ENCODE data around the gene RTP2.
A peak's percentile ranks its signal among the peaks of the same experiment; 100 is the strongest.

The RTP2 gene

DNA sequence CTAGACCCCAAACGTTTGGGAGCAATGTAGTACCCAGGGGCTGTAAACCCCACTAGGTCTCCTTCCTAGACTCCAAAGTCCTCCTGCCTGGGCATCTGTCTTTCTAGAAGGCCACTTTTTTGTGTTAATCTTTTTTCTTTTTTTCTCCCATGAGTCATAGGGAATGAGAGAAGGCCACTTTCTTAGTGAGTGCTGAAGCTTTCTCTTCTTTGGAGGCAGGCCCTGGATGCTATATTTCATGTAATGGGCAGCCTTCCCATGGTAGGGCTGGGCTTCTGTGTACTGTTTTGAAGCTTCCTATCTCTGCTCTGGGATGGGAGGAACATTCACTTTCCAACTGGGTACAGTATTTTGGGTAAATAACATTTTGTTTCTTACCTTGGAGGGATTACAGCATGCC is 15.2 kb upstream of the RTP2 start (continued):
- TF ChIP-seq ZNF768 (tag by site-specific recombination; IDR thresholded peaks at IDR 0.05) (no peak), HIC1 (tag by site-specific recombination; IDR thresholded peaks at IDR 0.05) (no peak), ZNF530 (tag by site-specific recombination; IDR thresholded peaks at IDR 0.05; ENCODE audit: low read depth) (no peak), ZNF548 (tag by site-specific recombination; IDR thresholded peaks at IDR 0.05) (no peak), ZNF248 (tag by site-specific recombination; IDR thresholded peaks at IDR 0.05) (no peak)
- TF ChIP-seq, protein P1, sequence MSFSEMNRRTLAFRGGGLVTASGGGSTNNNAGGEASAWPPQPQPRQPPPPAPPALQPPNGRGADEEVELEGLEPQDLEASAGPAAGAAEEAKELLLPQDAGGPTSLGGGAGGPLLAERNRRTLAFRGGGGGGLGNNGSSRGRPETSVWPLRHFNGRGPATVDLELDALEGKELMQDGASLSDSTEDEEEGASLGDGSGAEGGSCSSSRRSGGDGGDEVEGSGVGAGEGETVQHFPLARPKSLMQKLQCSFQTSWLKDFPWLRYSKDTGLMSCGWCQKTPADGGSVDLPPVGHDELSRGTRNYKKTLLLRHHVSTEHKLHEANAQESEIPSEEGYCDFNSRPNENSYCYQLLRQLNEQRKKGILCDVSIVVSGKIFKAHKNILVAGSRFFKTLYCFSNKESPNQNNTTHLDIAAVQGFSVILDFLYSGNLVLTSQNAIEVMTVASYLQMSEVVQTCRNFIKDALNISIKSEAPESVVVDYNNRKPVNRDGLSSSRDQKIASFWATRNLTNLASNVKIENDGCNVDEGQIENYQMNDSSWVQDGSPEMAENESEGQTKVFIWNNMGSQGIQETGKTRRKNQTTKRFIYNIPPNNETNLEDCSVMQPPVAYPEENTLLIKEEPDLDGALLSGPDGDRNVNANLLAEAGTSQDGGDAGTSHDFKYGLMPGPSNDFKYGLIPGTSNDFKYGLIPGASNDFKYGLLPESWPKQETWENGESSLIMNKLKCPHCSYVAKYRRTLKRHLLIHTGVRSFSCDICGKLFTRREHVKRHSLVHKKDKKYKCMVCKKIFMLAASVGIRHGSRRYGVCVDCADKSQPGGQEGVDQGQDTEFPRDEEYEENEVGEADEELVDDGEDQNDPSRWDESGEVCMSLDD (tag by site-specific recombination; IDR thresholded peaks at IDR 0.05) = no peak

GRCh38 chr3:187714404-187714979 is 12.1 kb upstream of the RTP2 start:
- H3K4me3 ChIP-seq (ENCODE audit: low read depth, low read length) = no peak overlapping the region
- TF ChIP-seq ZSCAN30 (tag by site-specific recombination; IDR thresholded peaks at IDR 0.05) (peak; percentile 47; the same call in 1 of the 2 replicates), ZSCAN23 (tag by site-specific recombination; IDR thresholded peaks at IDR 0.05) (no peak), FEZF1 (tag by site-specific recombination; IDR thresholded peaks at IDR 0.05) (peak; percentile 7; the same call in 1 of the 2 replicates), ZBTB1 (tag by site-specific recombination; IDR thresholded peaks at IDR 0.05) (no peak), ZNF660 (tag by site-specific recombination; IDR thresholded peaks at IDR 0.05) (0 out of 2 replicates have a peak, but pooled peaks have one; percentile 46), ZNF133 (tag by site-specific recombination; IDR thresholded peaks at IDR 0.05) (peak; percentile 81), ZNF2 (tag by site-specific recombination; IDR thresholded peaks at IDR 0.05) (peak; percentile 83), ZBTB48 (tag by site-specific recombination; IDR thresholded peaks at IDR 0.05) (peak; percentile 55; the same call in 1 of the 2 replicates), ZNF654 (tag by site-specific recombination; IDR thresholded peaks at IDR 0.05; ENCODE audit: low read depth) (peak; percentile 93)
- TF ChIP-seq, protein P2, sequence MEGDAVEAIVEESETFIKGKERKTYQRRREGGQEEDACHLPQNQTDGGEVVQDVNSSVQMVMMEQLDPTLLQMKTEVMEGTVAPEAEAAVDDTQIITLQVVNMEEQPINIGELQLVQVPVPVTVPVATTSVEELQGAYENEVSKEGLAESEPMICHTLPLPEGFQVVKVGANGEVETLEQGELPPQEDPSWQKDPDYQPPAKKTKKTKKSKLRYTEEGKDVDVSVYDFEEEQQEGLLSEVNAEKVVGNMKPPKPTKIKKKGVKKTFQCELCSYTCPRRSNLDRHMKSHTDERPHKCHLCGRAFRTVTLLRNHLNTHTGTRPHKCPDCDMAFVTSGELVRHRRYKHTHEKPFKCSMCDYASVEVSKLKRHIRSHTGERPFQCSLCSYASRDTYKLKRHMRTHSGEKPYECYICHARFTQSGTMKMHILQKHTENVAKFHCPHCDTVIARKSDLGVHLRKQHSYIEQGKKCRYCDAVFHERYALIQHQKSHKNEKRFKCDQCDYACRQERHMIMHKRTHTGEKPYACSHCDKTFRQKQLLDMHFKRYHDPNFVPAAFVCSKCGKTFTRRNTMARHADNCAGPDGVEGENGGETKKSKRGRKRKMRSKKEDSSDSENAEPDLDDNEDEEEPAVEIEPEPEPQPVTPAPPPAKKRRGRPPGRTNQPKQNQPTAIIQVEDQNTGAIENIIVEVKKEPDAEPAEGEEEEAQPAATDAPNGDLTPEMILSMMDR (tag by site-specific recombination; IDR thresholded peaks at IDR 0.05) = peak; percentile 67
- ChIA-PET POLR2A (no interaction called here), CTCF (interaction anchor here (0.6 to 7.9 kb wide), 21 partner anchors 12 to 865 kb away, joined by 3 to 104 read pairs (median 3); partner anchors contain the start of gene RTP2)
- no peak overlapping the region for H3K27ac ChIP-seq (ENCODE audit: extremely low read depth, low read depth, low read length)
- H3K4me1 ChIP-seq (ENCODE audit: control insufficient read depth, insufficient read depth, low read length) = no peaks in the 10 kb centered on the region
- no peaks in the 10 kb centered on the region for H3K9me3 ChIP-seq (ENCODE audit: control insufficient read depth, insufficient read depth, low read depth, low read length)
- H3K36me3 ChIP-seq (ENCODE audit: control insufficient read depth in 2 of 2, insufficient read depth in 1 of 2, low read length in 2 of 2) = no peaks in the 10 kb centered on the region

DNA sequence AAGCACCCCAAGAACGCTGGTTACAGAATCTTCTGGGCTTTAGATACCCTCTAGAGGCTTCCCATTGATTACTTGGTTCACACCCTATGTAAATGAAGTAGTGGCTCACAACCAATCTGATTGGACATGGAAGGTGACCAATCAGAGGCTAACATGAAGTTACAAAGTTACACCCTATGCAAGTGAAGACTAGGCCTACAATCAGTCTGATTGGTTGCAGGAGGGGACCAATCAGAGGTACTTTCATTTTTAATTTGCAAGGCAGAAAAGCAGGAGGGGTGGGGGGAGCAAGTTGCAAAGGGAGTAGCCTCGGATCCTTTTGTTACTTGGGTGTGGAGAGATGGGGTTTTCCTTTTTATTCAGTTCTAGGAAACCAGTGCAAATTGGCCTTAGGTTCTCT is 11.1 kb upstream of the RTP2 start:
- H3K36me3 ChIP-seq (ENCODE audit: control insufficient read depth in 2 of 2, insufficient read depth in 1 of 2, low read length in 2 of 2) = no peaks in the 10 kb centered on the region
- CTCF ChIA-PET = interaction anchor here (0.6 to 7.9 kb wide), 9 partner anchors 10 to 492 kb away, joined by 3 to 104 read pairs (median 3); partner anchors contain the start of gene RTP2
- H3K4me3 ChIP-seq (ENCODE audit: low read depth, low read length) = no peak overlapping the region
- H3K9me3 ChIP-seq (ENCODE audit: control insufficient read depth, insufficient read depth, low read depth, low read length) = no peaks in the 10 kb centered on the region
- no peaks in the 10 kb centered on the region for H3K4me1 ChIP-seq (ENCODE audit: control insufficient read depth, insufficient read depth, low read length)
- POLR2A ChIA-PET = no interaction called here
- H3K27ac ChIP-seq (ENCODE audit: extremely low read depth, low read depth, low read length) = no peak overlapping the region
- no peak for TF ChIP-seq ZBTB1 (tag by site-specific recombination; IDR thresholded peaks at IDR 0.05)
- no peak for TF ChIP-seq ZNF521 (tag by site-specific recombination; IDR thresholded peaks at IDR 0.05)
- TF ChIP-seq, protein P3, sequence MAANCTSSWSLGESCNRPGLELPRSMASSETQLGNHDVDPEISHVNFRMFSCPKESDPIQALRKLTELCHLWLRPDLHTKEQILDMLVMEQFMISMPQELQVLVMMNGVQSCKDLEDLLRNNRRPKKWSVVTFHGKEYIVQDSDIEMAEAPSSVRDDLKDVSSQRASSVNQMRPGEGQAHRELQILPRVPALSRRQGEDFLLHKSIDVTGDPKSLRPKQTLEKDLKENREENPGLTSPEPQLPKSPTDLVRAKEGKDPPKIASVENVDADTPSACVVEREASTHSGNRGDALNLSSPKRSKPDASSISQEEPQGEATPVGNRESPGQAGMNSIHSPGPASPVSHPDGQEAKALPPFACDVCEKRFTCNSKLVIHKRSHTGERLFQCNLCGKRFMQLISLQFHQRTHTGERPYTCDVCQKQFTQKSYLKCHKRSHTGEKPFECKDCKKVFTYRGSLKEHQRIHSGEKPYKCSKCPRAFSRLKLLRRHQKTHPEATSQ (tag by site-specific recombination; IDR thresholded peaks at IDR 0.05) = no peak
- TF ChIP-seq HOXD13 (CRISPR knock-in tag; IDR thresholded peaks at IDR 0.05; ENCODE audit: borderline replicate concordance) = no peak
- TF ChIP-seq MEIS1 (CRISPR knock-in tag; IDR thresholded peaks at IDR 0.05; ENCODE audit: borderline replicate concordance) = no peak
- no peak for TF ChIP-seq ZNF449 (tag by site-specific recombination; IDR thresholded peaks at IDR 0.05)
- TF ChIP-seq ZNF843 (tag by site-specific recombination; IDR thresholded peaks at IDR 0.05) = no peak
- no peak for TF ChIP-seq EGR2 (tag by site-specific recombination; IDR thresholded peaks at IDR 0.05; ENCODE audit: low read depth)
- no peak for TF ChIP-seq ZNF600 (tag by site-specific recombination; IDR thresholded peaks at IDR 0.05)
- no peak for TF ChIP-seq GLIS1 (tag by site-specific recombination; IDR thresholded peaks at IDR 0.05)
